ENCODE measurements around the gene PLK5.

- TF ChIP-seq CTCF (IDR thresholded peaks at IDR 0.05; ENCODE audit: low read length) (no peak), EZH2 (IDR thresholded peaks at IDR 0.05; ENCODE audit: borderline replicate concordance, low read length) (no peak)
These were observed 42.5 kb upstream of the PLK5 start for GRCh38 chr19:1481224-1481892.

Measured in OCI-LY1 (cell line).